Astrocyte of the spinal cord (primary cell): ENCODE results near the gene TOMM22.

Experiments
- DNase-seq: peaks from one replicate; pipeline ENCODE4 v3.0.0; 2011; ENCODE audit warnings: low read depth, low spot score
- H3K4me3 ChIP-seq: 2 replicates; pipeline ENCODE4 v1.5.1; 2011; ENCODE audit warnings: low read depth, mild to moderate bottlenecking, low read length, moderate library complexity
- in situ Hi-C: cut with HindIII; loops from 2 replicates; pipeline ENCODE4 v1.10.0; 2017; ENCODE audit warnings: low sequenced_read_pairs
- TF ChIP-seq, protein P1 (sequence below): IDR thresholded peaks from 2 replicates; pipeline ENCODE4 v1.5.1; 2012; ENCODE audit warnings: low read depth, mild to moderate bottlenecking, low read length, inconsistent platforms

The TOMM22 gene

DNA sequence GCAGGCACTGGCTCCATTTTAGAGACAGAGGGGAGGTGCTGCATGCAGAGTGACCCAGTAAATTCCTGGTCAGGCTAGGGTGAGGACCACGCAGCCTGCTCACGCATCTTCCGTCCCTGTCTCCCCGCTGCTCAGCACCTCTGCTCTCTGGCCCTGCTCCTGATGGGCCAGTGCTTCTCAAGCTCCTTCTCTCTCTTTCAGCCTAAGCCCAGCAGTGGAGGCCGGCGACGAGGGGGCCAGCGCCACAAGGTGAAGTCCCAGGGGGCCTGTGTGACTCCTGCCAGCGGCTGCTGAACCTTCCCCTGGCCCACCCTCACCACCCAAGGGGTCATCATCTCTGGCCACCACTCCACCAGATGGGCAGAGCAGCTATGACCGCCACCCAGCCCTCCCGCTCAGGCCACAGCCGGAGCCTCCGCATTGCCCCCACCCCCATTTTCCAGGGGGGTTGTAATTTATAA, 48.7 kb downstream of the TOMM22 start:
- in situ Hi-C loops: no loop called here
- DNase-seq: no peak
- TF ChIP-seq, protein P1, sequence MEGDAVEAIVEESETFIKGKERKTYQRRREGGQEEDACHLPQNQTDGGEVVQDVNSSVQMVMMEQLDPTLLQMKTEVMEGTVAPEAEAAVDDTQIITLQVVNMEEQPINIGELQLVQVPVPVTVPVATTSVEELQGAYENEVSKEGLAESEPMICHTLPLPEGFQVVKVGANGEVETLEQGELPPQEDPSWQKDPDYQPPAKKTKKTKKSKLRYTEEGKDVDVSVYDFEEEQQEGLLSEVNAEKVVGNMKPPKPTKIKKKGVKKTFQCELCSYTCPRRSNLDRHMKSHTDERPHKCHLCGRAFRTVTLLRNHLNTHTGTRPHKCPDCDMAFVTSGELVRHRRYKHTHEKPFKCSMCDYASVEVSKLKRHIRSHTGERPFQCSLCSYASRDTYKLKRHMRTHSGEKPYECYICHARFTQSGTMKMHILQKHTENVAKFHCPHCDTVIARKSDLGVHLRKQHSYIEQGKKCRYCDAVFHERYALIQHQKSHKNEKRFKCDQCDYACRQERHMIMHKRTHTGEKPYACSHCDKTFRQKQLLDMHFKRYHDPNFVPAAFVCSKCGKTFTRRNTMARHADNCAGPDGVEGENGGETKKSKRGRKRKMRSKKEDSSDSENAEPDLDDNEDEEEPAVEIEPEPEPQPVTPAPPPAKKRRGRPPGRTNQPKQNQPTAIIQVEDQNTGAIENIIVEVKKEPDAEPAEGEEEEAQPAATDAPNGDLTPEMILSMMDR: no peak
- no peak overlapping the region for H3K4me3 ChIP-seq

DNA sequence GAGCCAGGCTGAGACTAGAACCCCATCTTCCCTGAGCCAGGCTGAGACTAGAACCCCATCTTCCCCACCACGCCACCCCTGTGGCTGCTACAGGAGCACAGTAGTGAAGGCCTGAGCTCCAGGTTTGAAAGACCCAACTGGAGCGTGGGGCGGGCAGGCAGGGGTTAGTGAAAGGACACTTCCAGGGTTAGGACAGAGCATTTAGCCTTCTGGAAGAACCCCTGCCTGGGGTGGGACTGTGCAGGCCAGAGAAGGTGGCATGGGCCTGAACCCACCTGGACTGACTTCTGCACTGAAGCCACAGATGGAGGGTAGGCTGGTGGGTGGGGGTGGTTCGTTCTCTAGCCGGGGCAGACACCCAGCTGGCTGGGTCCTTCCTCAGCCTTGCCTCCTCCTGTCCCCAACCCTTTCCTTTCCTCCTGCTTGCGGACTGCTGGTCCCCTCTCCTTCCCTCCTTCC, 50.0 kb downstream of the TOMM22 start:
- no peak overlapping the region for H3K4me3 ChIP-seq
- TF ChIP-seq, protein P1: no peak
- no peak for DNase-seq
- in situ Hi-C loops: no loop called here

DNA sequence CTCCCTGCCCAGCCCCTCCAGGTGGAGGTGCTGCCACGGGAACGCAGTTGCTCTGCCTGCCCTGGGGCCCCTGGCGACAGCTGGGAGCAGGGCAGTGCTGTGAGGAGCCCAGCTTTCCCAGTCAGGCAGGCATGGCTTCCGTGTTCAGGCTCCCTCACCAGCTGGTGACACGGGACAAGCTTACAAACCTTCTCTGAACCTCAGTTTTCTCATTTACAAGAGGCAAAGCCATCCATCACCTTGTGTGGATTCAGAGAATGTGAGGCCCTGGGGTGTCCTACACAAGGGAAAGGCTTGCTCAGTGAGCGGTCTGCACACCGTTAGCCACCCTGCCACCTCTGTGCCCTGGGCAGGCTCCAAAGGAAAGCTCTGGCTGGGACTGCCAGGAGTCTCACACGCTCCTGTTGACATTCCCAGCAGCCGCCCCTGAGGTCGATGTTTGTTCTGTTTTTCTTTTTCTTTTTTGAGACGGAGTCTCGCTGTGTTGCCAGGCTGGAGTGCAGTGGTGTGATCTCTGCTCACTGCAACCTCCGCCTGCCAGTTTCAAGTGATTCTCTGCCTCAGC, 50.6 kb downstream of the TOMM22 start:
- H3K4me3 ChIP-seq: no peak overlapping the region
- TF ChIP-seq, protein P1: no peak
- no peak for DNase-seq
- in situ Hi-C loops: no loop called here

DNA sequence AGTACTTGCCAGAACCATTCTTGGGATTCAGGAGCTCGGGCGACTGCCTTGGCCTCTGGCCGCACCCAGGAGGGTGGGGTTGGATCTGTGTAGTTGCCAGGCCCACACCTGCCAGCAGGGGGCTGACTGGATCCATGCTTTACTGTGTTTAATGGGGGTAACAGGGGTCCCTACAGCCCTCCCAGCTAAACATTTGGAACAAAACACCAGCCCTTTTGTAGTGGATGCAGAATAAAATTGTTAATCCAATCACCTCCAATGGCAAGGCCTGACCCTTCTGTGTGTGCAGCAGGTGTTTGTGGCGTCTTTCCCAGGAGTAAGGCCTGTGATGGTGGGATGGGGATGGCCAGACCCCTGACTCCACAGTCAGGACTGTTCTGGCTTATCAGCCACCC, 51.6 kb downstream of the TOMM22 start:
- TF ChIP-seq, protein P1: peak; percentile 84
- in situ Hi-C loops: no loop called here
- no peak for DNase-seq
- H3K4me3 ChIP-seq: no peak overlapping the region

DNA sequence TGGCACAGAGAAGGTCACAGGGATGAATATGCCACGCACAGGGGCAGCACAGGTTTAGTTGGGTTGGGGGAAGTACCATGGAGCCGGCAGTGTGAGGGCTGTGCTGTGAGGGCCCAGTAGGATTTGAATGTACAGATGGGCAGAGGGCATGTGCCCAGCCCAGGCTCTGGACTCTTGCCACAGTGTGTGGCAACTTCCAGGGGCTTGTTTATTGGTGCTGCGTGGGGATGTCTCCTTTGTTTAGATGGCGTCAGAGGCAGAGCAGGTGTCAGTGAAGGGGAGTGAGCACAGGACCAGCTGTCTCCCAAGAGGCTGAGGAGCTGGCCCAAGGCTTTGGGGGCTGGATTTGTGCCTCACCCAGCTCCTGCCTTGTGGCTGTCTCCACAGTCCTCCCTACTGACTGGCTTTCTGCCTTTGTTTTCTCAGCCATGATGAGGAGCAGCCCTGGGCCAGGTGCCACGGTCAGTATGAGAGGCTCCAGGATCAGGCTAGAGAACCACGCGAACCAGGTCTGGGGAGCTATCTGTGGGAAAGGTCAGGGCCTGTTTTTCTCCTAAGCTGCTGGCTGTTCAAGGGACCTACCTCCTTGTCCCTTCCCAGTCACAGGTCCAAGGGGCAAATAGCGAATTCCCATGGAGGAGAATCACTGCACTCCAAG, 52.1 kb downstream of the TOMM22 start:
- TF ChIP-seq, protein P1: no peak
- in situ Hi-C loops: no loop called here
- no peak for DNase-seq
- H3K4me3 ChIP-seq: no peak overlapping the region

DNA sequence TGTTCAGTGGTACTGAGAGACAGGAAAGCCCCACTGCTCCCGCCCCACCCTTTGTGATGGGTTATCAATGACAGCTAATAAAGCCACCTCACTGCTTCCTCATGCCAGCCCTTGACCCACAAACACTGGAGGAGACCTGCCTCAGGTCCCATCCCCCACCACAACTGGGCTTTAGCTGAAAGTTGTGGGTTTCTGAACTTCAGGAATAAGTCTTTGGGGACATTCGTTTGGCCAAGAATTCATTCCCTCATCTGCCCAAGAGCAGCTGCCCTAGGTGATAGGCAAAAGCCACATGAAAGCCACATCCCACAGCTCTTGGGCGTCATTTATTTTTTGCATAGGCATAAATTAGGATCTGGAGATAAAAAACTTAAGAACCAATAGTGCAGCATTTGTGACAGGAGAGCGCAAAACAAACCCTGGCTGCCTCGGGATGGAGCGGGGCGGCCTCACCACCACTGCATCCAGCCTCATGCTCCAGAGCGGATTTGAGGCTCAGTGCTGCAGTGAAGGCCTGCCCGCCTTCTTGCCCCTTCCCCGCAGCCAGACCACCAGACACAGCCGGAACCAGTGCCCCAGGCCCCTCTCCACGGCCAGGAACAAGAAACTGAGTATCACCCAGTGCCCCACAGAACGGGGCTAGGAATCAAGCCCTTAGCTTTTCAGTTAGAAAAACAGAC, 52.8 kb downstream of the TOMM22 start:
- no peak overlapping the region for H3K4me3 ChIP-seq
- DNase-seq: no peak
- in situ Hi-C loops: no loop called here
- TF ChIP-seq, protein P1: no peak
